H9 (cell line): ENCODE data around the gene ENOPH1. TPM values are rescaled to one million over a fixed set of nuclear protein-coding genes. Genes with fewer than 3 reads are reported as not detected.

Experiments
- DNase-seq: peaks from one replicate; pipeline ENCODE4 v3.0.0-alpha.2; 2017
- H2AFZ ChIP-seq: one replicate; pipeline ENCODE4 v1.6.1; 2013; ENCODE audit warnings: mild to moderate bottlenecking, low read length, control low read depth, moderate library complexity
- H2AK5ac ChIP-seq: 2 replicates; pipeline ENCODE4 v1.6.1; 2013; ENCODE audit warnings: low read length, control low read depth, mixed read lengths; ENCODE audit not compliant: insufficient read length
- H2BK120ac ChIP-seq: one replicate; pipeline ENCODE4 v1.6.1; 2013; ENCODE audit warnings: low read depth, mild to moderate bottlenecking, low read length, control low read depth, inconsistent platforms; ENCODE audit not compliant: poor library complexity, severe bottlenecking
- H2BK12ac ChIP-seq: 2 replicates; pipeline ENCODE4 v1.6.1; 2013; ENCODE audit warnings: low read length, control low read depth, mixed read lengths, low read depth; ENCODE audit not compliant: insufficient read length
- H2BK15ac ChIP-seq: 2 replicates; pipeline ENCODE4 v1.6.1; 2013; ENCODE audit warnings: low read depth, low read length, control low read depth
- H2BK20ac ChIP-seq: one replicate; pipeline ENCODE4 v1.6.1; 2013; ENCODE audit warnings: low read depth, mild to moderate bottlenecking, low read length, control low read depth, inconsistent platforms; ENCODE audit not compliant: poor library complexity, severe bottlenecking
- H2BK5ac ChIP-seq: 2 replicates; pipeline ENCODE4 v1.6.1; 2013; ENCODE audit warnings: low read length, control low read depth, mixed read lengths; ENCODE audit not compliant: insufficient read length
- H3K14ac ChIP-seq: 2 replicates; pipeline ENCODE4 v1.6.1; 2013; ENCODE audit warnings: low read length, control low read depth; ENCODE audit not compliant: insufficient read depth
- H3K18ac ChIP-seq: 2 replicates; pipeline ENCODE4 v1.6.1; 2013; ENCODE audit warnings: low read depth, mild to moderate bottlenecking, mixed read lengths, low read length, control low read depth; ENCODE audit not compliant: insufficient read length
- H3K23ac ChIP-seq: 2 replicates; pipeline ENCODE4 v1.6.1; 2013; ENCODE audit warnings: low read length, control low read depth, mixed read lengths, low read depth; ENCODE audit not compliant: insufficient read length
- H3K23me2 ChIP-seq: 2 replicates; pipeline ENCODE4 v1.6.1; 2013; ENCODE audit warnings: low read depth, mild to moderate bottlenecking, mixed read lengths, low read length, control low read depth; ENCODE audit not compliant: insufficient read length, poor library complexity, severe bottlenecking
- H3K27ac ChIP-seq: 2 replicates; pipeline ENCODE4 v1.5.1; 2013; ENCODE audit warnings: low read length, control low read depth, mixed read lengths, low read depth; ENCODE audit not compliant: insufficient read length
- H3K27me3 ChIP-seq: 2 replicates; pipeline ENCODE4 v1.6.1; 2013; ENCODE audit warnings: low read length, control low read depth, inconsistent platforms; ENCODE audit not compliant: insufficient read depth
- H3K4ac ChIP-seq: 2 replicates; pipeline ENCODE4 v1.6.1; 2013; ENCODE audit warnings: low read depth, mild to moderate bottlenecking, control low read depth, inconsistent platforms, low read length, moderate library complexity
- H3K4me1 ChIP-seq: 2 replicates; pipeline ENCODE4 v1.6.1; 2013; ENCODE audit warnings: low read length, control low read depth, inconsistent platforms; ENCODE audit not compliant: insufficient read depth
- H3K4me2 ChIP-seq: 2 replicates; pipeline ENCODE4 v1.6.1; 2013; ENCODE audit warnings: low read length, control low read depth, mixed read lengths; ENCODE audit not compliant: insufficient read length, insufficient read depth
- H3K56ac ChIP-seq: 2 replicates; pipeline ENCODE4 v1.6.1; 2013; ENCODE audit warnings: low read depth, mild to moderate bottlenecking, mixed read lengths, low read length, control low read depth; ENCODE audit not compliant: insufficient read length
- H3K79me1 ChIP-seq: 2 replicates; pipeline ENCODE4 v1.6.1; 2013; ENCODE audit warnings: low read depth, mild to moderate bottlenecking, moderate library complexity, low read length, control low read depth, inconsistent platforms; ENCODE audit not compliant: insufficient read depth, poor library complexity, severe bottlenecking
- H3K79me2 ChIP-seq: 2 replicates; pipeline ENCODE4 v1.6.1; 2013; ENCODE audit warnings: low read length, control low read depth, inconsistent platforms; ENCODE audit not compliant: insufficient read depth
- H3K9ac ChIP-seq: 2 replicates; pipeline ENCODE4 v1.6.1; 2013; ENCODE audit warnings: low read length, control low read depth, mixed read lengths; ENCODE audit not compliant: insufficient read length; ENCODE audit errors: extremely low read depth
- H3K9me3 ChIP-seq: one replicate; pipeline ENCODE4 v1.6.1; 2013; ENCODE audit warnings: low read depth, low read length, inconsistent platforms; ENCODE audit not compliant: control insufficient read depth
- H3T11ph ChIP-seq: one replicate; pipeline ENCODE4 v1.6.1; 2013; ENCODE audit warnings: mild to moderate bottlenecking, low read length, control low read depth, inconsistent platforms
- H4K20me1 ChIP-seq: one replicate; pipeline ENCODE4 v1.6.1; 2013; ENCODE audit not compliant: control insufficient read depth, insufficient read length, insufficient read depth
- H4K5ac ChIP-seq: 2 replicates; pipeline ENCODE4 v1.6.1; 2013; ENCODE audit warnings: low read depth, mild to moderate bottlenecking, mixed read lengths, low read length, control low read depth; ENCODE audit not compliant: insufficient read length
- H4K8ac ChIP-seq: replicated peaks from 2 replicates; pipeline ENCODE4 v1.6.1; 2013; ENCODE audit warnings: low read length, control low read depth, mixed read lengths, low read depth; ENCODE audit not compliant: insufficient read length
- H4K91ac ChIP-seq: 2 replicates; pipeline ENCODE4 v1.6.1; 2013; ENCODE audit warnings: low read depth, mild to moderate bottlenecking, moderate library complexity, mixed read lengths, low read length, control low read depth; ENCODE audit not compliant: insufficient read length
- H3K27ac Mint-ChIP-seq, 3 experiments: 2 replicates in 2 of 3; 3 replicates in 1 of 3; pipeline ENCODE4 v1.8.0; 2020 to 2021; ENCODE audit warnings: mixed read lengths in 3 of 3, mild to moderate bottlenecking in 1 of 3, moderate library complexity in 1 of 3
- H3K27me3 Mint-ChIP-seq: 2 replicates; pipeline ENCODE4 v1.8.0; 2021; ENCODE audit warnings: low read depth, mild to moderate bottlenecking, moderate library complexity, mixed read lengths
- H3K36me3 Mint-ChIP-seq, 3 experiments: 2 replicates in 2 of 3; 3 replicates in 1 of 3; pipeline ENCODE4 v1.8.0; 2020 to 2021; ENCODE audit warnings: low read depth in 3 of 3, mixed read lengths in 3 of 3; ENCODE audit not compliant: insufficient read depth in 1 of 3
- H3K4me1 Mint-ChIP-seq, 2 experiments: 2 replicates each; pipeline ENCODE4 v1.8.0; 2020; ENCODE audit warnings: mixed read lengths in 2 of 2
- H3K4me3 Mint-ChIP-seq, 2 experiments: 2 replicates in 1 of 2; 3 replicates in 1 of 2; pipeline ENCODE4 v1.8.0; 2020 to 2021; ENCODE audit warnings: mild to moderate bottlenecking in 2 of 2, mixed read lengths in 2 of 2, moderate library complexity in 1 of 2
- H3K9me3 Mint-ChIP-seq, 2 experiments: 2 replicates in 1 of 2; 3 replicates in 1 of 2; pipeline ENCODE4 v1.8.0; 2020; ENCODE audit warnings: mild to moderate bottlenecking in 2 of 2, mixed read lengths in 2 of 2, moderate library complexity in 1 of 2
- WGBS: extraction: QIAGEN DNeasy Blood & Tissue Kit; methylation state at CpG from one replicate; pipeline ENCODE4 v1.1.7; 2013; ENCODE audit warnings: missing lambda C conversion rate, low lambda C conversion rate, mixed read lengths; ENCODE audit not compliant: insufficient read length; ENCODE audit errors: extremely low coverage; 5-methylcytosine and 5-hydroxymethylcytosine counted together
- total RNA-seq: library from RNA; stranded (reverse); gene quantifications from 2 replicates; pipeline ENCODE4 v1.2.1, GENCODE V29; 2021
- TF ChIP-seq, protein P1 (sequence below): fragments of 200-600 bp; sonication (generic); conservative IDR thresholded peaks from 3 replicates; pipeline ENCODE4 v1.8.0; 2021; ENCODE audit warnings: antibody characterized with exemption, mild to moderate bottlenecking

ENOPH1 gene
- total RNA-seq, 1 experiment from 2014 or later, result 62.4 TPM

DNA sequence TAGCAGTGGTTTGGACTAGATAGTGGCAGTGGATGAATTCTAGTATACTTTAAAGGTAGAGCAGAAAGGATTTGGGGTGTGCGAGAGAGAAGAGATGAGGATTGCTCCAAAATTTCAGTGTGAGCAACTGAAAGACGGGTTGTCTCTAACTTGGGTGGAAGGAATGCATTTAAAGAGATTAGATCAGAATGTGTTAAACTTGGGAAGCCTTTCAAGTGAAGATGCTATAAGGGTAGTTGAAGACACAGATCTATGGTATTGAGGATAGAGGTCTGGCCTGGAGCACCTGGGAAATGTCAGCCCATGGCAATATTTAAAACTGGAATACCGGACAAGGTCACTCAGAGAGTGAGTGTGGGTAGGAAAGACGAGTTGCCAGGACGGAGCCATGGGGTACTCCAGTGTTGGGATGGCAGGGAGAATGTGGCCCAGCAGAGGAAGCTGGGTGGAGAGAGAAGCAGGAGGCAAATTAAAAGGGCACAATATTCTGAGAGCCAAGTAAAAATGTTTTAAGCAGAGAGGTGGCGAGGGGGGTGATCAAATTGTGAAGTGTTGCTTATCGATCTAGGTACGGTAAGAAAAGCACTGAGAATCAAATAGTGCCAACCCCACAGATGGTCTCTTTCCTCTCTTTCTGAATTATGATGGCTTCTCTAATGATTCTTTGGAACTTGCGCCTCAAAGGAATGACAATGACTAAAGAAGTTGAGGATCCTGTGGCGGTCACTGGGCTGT is 50.5 kb downstream of the ENOPH1 start:
- H3K14ac ChIP-seq, result no peak overlapping the region
- Mint-ChIP-seq H3K4me1 (peaks cover 16 to 19% of the 10 kb centered on the region in 2 experiments), H3K9me3 (peaks cover 0 to 2% of the 10 kb centered on the region in 2 experiments; a peak in 2 of 5 replicates), H3K4me3 (no peak overlapping the region), H3K36me3 (peaks cover 0 to 4% (median 0%) of the 10 kb centered on the region in 3 experiments; a peak in 1 of 7 replicates), H3K27ac (peak overlapping the region in 2 of 3 experiments; percentile 17 to 63; a peak in 1 of 7 replicates), H3K27me3 (no peaks in the 10 kb centered on the region)
- H3T11ph ChIP-seq, result no peak overlapping the region
- no peak overlapping the region for H3K9ac ChIP-seq
- H3K79me1 ChIP-seq, result no peaks in the 10 kb centered on the region
- TF ChIP-seq, protein P1, sequence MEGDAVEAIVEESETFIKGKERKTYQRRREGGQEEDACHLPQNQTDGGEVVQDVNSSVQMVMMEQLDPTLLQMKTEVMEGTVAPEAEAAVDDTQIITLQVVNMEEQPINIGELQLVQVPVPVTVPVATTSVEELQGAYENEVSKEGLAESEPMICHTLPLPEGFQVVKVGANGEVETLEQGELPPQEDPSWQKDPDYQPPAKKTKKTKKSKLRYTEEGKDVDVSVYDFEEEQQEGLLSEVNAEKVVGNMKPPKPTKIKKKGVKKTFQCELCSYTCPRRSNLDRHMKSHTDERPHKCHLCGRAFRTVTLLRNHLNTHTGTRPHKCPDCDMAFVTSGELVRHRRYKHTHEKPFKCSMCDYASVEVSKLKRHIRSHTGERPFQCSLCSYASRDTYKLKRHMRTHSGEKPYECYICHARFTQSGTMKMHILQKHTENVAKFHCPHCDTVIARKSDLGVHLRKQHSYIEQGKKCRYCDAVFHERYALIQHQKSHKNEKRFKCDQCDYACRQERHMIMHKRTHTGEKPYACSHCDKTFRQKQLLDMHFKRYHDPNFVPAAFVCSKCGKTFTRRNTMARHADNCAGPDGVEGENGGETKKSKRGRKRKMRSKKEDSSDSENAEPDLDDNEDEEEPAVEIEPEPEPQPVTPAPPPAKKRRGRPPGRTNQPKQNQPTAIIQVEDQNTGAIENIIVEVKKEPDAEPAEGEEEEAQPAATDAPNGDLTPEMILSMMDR, result no peak
- no peak overlapping the region for H4K5ac ChIP-seq
- H3K4ac ChIP-seq, result no peak overlapping the region
- no peak for DNase-seq
- no peaks in the 10 kb centered on the region for H3K23me2 ChIP-seq
- no CpG with 5 or more reads among the region's 10 CpGs for WGBS
- H3K23ac ChIP-seq, result no peak overlapping the region
- H2BK5ac ChIP-seq, result no peak overlapping the region
- H2BK12ac ChIP-seq, result no peak overlapping the region
- H2BK120ac ChIP-seq, result no peak overlapping the region
- H2BK15ac ChIP-seq, result no peak overlapping the region
- H4K20me1 ChIP-seq, result no peaks in the 10 kb centered on the region
- no peaks in the 10 kb centered on the region for H3K4me1 ChIP-seq
- H4K91ac ChIP-seq, result no peak overlapping the region
- H2AFZ ChIP-seq, result no peak overlapping the region
- H3K18ac ChIP-seq, result no peak overlapping the region
- H3K9me3 ChIP-seq, result no peaks in the 10 kb centered on the region
- H3K27ac ChIP-seq, result no peak overlapping the region
- no peak overlapping the region for H3K56ac ChIP-seq
- no peak overlapping the region for H2AK5ac ChIP-seq
- H2BK20ac ChIP-seq, result no peak overlapping the region
- no peaks in the 10 kb centered on the region for H3K79me2 ChIP-seq
- H4K8ac ChIP-seq, result no peak overlapping the region
- H3K27me3 ChIP-seq, result no peaks in the 10 kb centered on the region
- H3K4me2 ChIP-seq, result no peak overlapping the region
